Psoas muscle (tissue), 8 donors: ENCODE results near the gene CDCA7L. TPM values are rescaled to one million over a fixed set of nuclear protein-coding genes. Genes with fewer than 3 reads are reported as not detected.

Source experiments
- ATAC-seq, 4 donors: fragments of 200-7000 bp; cut with Tn5 transposase; one replicate each; pipeline ENCODE4 v1.9.1; 2020; ENCODE audit warnings: moderate library complexity in 3 of 4, mild to moderate bottlenecking in 2 of 4
- DNase-seq, 2 donors: peaks; one replicate each; pipeline ENCODE4 v3.0.0-alpha.2; 2020
- H3K27ac ChIP-seq: fragments of 200-600 bp; one replicate; pipeline ENCODE4 v1.8.0; 2022
- H3K27me3 ChIP-seq, 3 donors: fragments of 200-600 bp in 1 of 3; one replicate each; pipeline versions ENCODE4 v1.6.1 to v1.8.0; 2013 to 2022; ENCODE audit warnings: low read length in 2 of 3, mild to moderate bottlenecking in 2 of 3, moderate library complexity in 1 of 3; ENCODE audit not compliant: insufficient read depth in 3 of 3
- H3K36me3 ChIP-seq, 2 donors: fragments of 200-600 bp in 1 of 2; one replicate each; pipeline versions ENCODE4 v1.6.1 to v1.8.0; 2013 to 2022; ENCODE audit warnings: low read depth in 1 of 2, mild to moderate bottlenecking in 1 of 2, moderate library complexity in 1 of 2; ENCODE audit not compliant: insufficient read depth in 1 of 2
- H3K4me1 ChIP-seq: fragments of 200-600 bp; one replicate; pipeline ENCODE4 v1.8.0; 2022
- H3K4me3 ChIP-seq: fragments of 200-600 bp; one replicate; pipeline ENCODE4 v1.8.0; 2022; ENCODE audit warnings: mild to moderate bottlenecking
- H3K9me3 ChIP-seq: fragments of 200-600 bp; one replicate; pipeline ENCODE4 v1.8.0; 2022
- CTCF ChIP-seq: fragments of 200-600 bp; IDR thresholded peaks from one replicate; pipeline ENCODE4 v1.8.0; 2022; ENCODE audit warnings: antibody characterized with exemption
- WGBS, 3 donors: extraction: QIAGEN DNeasy Blood & Tissue Kit; methylation state at CpG; one replicate each; pipeline versions ENCODE4 v1.1.6 to v1.1.7; 2013; 5-methylcytosine and 5-hydroxymethylcytosine counted together
- intact Hi-C, 2 donors: fragments of 100-400 bp; cut with DNase I; formaldehyde crosslinking; loops; one replicate each; pipeline versions ENCODE4 v1.11.0 to v1.14.2; 2022
- polyA plus RNA-seq, 3 donors: library from polyadenylated mRNA; stranded (reverse); fragments of 200-250 nt; gene quantifications; one replicate each; pipeline ENCODE4 v1.2.3, GENCODE V29; 2013
- total RNA-seq, 4 donors: library from RNA; stranded (reverse); fragmentation: NEBNext Ultra II Directional in 2 of 4; extraction: Animal tissue kit (Norgen Biotek cat#: 25700) in 2 of 4; gene quantifications; one replicate each; pipeline versions ENCODE4 v1.2.1 to v1.2.4, GENCODE V29; 2021 to 2023
- donor health status: healthy with polysubstance abuse.
- donor health status: DM: no; HTN: no; CAD: no; lungs with moderate emphysema.
- donor health status: Bipolar disorder and iron deficiency.
- donor health status: healthy.
- donor health status: DM: yes; HTN: yes; CAD: no.
- donor health status: DM: no; HTN: no; CAD: no.
- donor health status: DM: no; HTN: no; CAD: no.
- donor health status: DM: yes; HTN: yes; CAD: no.

The CDCA7L gene
- total and polyA plus RNA-seq, 7 donors = 1.3 to 3.3 (median 2.2) TPM

- Histone ChIP-seq H3K36me3 (no peaks in the 10 kb centered on the region), H3K27ac (no peak overlapping the region), H3K4me3 (no peak overlapping the region), H3K9me3 (no peaks in the 10 kb centered on the region), H3K4me1 (no peaks in the 10 kb centered on the region), H3K27me3 (no peaks in the 10 kb centered on the region)
- intact Hi-C loops = no loop called here
- no peak for TF ChIP-seq CTCF
- ATAC-seq (no peak), DNase-seq (no peak)
- WGBS, 3 donors = 84 to 86% (median 86%) methylated on average over 2 of the region's 2 CpGs
Measured at GRCh38 chr7:21981524-21981923, 35.8 kb upstream of the CDCA7L start.

GRCh38 chr7:21980926-21981500, 35.3 kb upstream of the CDCA7L start:
- no peaks in the 10 kb centered on the region for H3K36me3 ChIP-seq
- WGBS, 3 donors = 61 to 66% (median 64%) methylated on average over 5 of the region's 5 CpGs
- no peak overlapping the region for H3K27ac ChIP-seq
- no peak overlapping the region for H3K4me3 ChIP-seq
- H3K27me3 ChIP-seq = no peaks in the 10 kb centered on the region
- intact Hi-C loops = no loop called here
- TF ChIP-seq CTCF = no peak
- ATAC-seq = no peak
- H3K4me1 ChIP-seq = no peaks in the 10 kb centered on the region
- H3K9me3 ChIP-seq = no peaks in the 10 kb centered on the region
- DNase-seq = no peak

- no peak overlapping the region for H3K4me3 ChIP-seq
- WGBS, 3 donors = 56 to 79% (median 62%) methylated on average over 5 of the region's 5 CpGs
- intact Hi-C loops = no loop called here
- ATAC-seq = no peak
- no peaks in the 10 kb centered on the region for H3K9me3 ChIP-seq
- TF ChIP-seq CTCF = no peak
- no peaks in the 10 kb centered on the region for H3K4me1 ChIP-seq
- no peak for DNase-seq
- H3K27ac ChIP-seq = no peak overlapping the region
- no peaks in the 10 kb centered on the region for H3K36me3 ChIP-seq
- no peaks in the 10 kb centered on the region for H3K27me3 ChIP-seq
Measured at GRCh38 chr7:21972397-21972784, 26.7 kb upstream of the CDCA7L start.

GRCh38 chr7:21971780-21972396, 26.2 kb upstream of the CDCA7L start:
- no peak for TF ChIP-seq CTCF
- intact Hi-C loops = no loop called here

GRCh38 chr7:21969822-21970221, 24.1 kb upstream of the CDCA7L start:
- Histone ChIP-seq H3K27me3 (no peaks in the 10 kb centered on the region), H3K4me3 (no peak overlapping the region), H3K36me3 (no peaks in the 10 kb centered on the region), H3K27ac (no peak overlapping the region), H3K9me3 (no peaks in the 10 kb centered on the region), H3K4me1 (no peaks in the 10 kb centered on the region)
- no peak for ATAC-seq
- DNase-seq = no peak
- no peak for TF ChIP-seq CTCF
- intact Hi-C loops = no loop called here

More at GRCh38 chr7:21971780-21972396, 26.2 kb upstream of the CDCA7L start:
- Histone ChIP-seq H3K36me3 (no peaks in the 10 kb centered on the region), H3K27me3 (no peaks in the 10 kb centered on the region), H3K4me1 (no peaks in the 10 kb centered on the region), H3K4me3 (no peak overlapping the region), H3K9me3 (no peaks in the 10 kb centered on the region), H3K27ac (no peak overlapping the region)
- DNase-seq = no peak
- WGBS, 3 donors = 83 to 85% (median 85%) methylated on average over 6 of the region's 6 CpGs
- ATAC-seq = no peak
